AML-193 (cell line): ENCODE data around the gene SLC16A2.
A peak's percentile ranks its signal among the peaks of the same experiment; 100 is the strongest.
"Not testable (repeated sequence)": the region's sequence is repeated elsewhere in the genome, so short reads cannot be mapped to it uniquely, and the experiment has no call there.

ENCODE experiments used
- DNase-seq, 2 experiments: peaks; one replicate each; lab custom pipeline; 2025; lab: John Stamatoyannopoulos, UW

SLC16A2 gene

GRCh38 chrX:74446876-74447275, 25.6 kb downstream of the SLC16A2 start:
- DNase-seq: no peak

GRCh38 chrX:74448669-74449068, 27.4 kb downstream of the SLC16A2 start:
- no peak for DNase-seq

- DNase-seq: no peak
Measured at GRCh38 chrX:74449322-74449936, 28.1 kb downstream of the SLC16A2 start.

GRCh38 chrX:74449937-74450330, 28.6 kb downstream of the SLC16A2 start:
- DNase-seq: no peak

- peak; percentile 64 to 68 for DNase-seq
Measured at GRCh38 chrX:74450803-74451449, 29.6 kb downstream of the SLC16A2 start.

GRCh38 chrX:74451450-74452198, 30.3 kb downstream of the SLC16A2 start:
- DNase-seq: no peak

GRCh38 chrX:74452199-74452481, 30.8 kb downstream of the SLC16A2 start:
- DNase-seq: no peak

- DNase-seq: no peak
Measured at GRCh38 chrX:74453178-74453577, 31.9 kb downstream of the SLC16A2 start.

GRCh38 chrX:74454233-74454632, 32.9 kb downstream of the SLC16A2 start:
- not testable (repeated sequence) for DNase-seq

GRCh38 chrX:74458736-74459135, 37.4 kb downstream of the SLC16A2 start:
- no peak for DNase-seq

GRCh38 chrX:74461384-74461783, 40.1 kb downstream of the SLC16A2 start:
- DNase-seq: no peak

- DNase-seq: no peak
Measured at GRCh38 chrX:74464722-74465121, 43.4 kb downstream of the SLC16A2 start.

- no peak for DNase-seq
Measured at GRCh38 chrX:74465424-74465823, 44.1 kb downstream of the SLC16A2 start.

GRCh38 chrX:74467656-74468055, 46.4 kb downstream of the SLC16A2 start:
- DNase-seq: no peak

- DNase-seq: not testable (repeated sequence)
Measured at GRCh38 chrX:74473116-74473515, 51.8 kb downstream of the SLC16A2 start.

GRCh38 chrX:74490247-74490646, 69.0 kb downstream of the SLC16A2 start:
- no peak for DNase-seq

- no peak for DNase-seq
Measured at GRCh38 chrX:74492720-74493201, 71.5 kb downstream of the SLC16A2 start.

GRCh38 chrX:74493806-74494205, 72.5 kb downstream of the SLC16A2 start:
- no peak for DNase-seq

GRCh38 chrX:74498924-74499323, 77.6 kb downstream of the SLC16A2 start:
- DNase-seq: no peak

- no peak for DNase-seq
Measured at GRCh38 chrX:74500067-74500466, 78.8 kb downstream of the SLC16A2 start.

GRCh38 chrX:74500555-74500954, 79.3 kb downstream of the SLC16A2 start:
- DNase-seq: no peak

GRCh38 chrX:74505437-74505836, 84.1 kb downstream of the SLC16A2 start:
- DNase-seq: no peak
